ENCODE data around the gene GLDN. TPM values are rescaled to one million over a fixed set of nuclear protein-coding genes. Genes with fewer than 3 reads are reported as not detected.

GLDN gene
- total RNA-seq, 1 experiment from 2014 or later, result 1.3 TPM

DNA sequence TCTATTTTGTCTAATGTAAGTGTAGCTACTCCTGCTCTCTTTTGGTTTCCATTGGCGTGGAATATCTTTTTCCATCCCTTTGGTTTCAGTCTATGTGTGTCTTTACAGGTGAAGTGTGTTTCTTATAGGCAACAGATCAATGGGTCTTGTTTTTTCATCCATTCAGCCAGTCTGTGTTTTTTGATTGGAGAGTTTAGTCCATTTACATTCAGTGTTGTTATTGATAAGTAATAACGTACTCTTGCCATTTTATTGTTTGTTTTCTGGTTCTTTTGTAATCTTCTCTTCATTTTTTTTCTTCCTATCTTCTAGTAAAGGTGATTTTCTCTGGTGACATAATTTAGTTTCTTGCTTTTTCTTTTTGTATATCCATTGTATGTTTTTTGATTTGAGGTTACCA, 97.1 kb downstream of the GLDN start:
- Mint-ChIP-seq H3K36me3 (ENCODE audit: insufficient read depth in 1 of 3, low read depth in 3 of 3) (no peaks in the 10 kb centered on the region), H3K27ac (no peak overlapping the region)
- no CpG with 5 or more reads among the region's 2 CpGs for WGBS (ENCODE audit: extremely low coverage, insufficient read length, low lambda C conversion rate)

More for the DNA sequence above, 97.1 kb downstream of the GLDN start:
- Histone ChIP-seq H3K4me2 (ENCODE audit: insufficient read depth, insufficient read length, low read length) (no peak overlapping the region), H2AK5ac (ENCODE audit: insufficient read length, low read length) (no peak overlapping the region), H2AFZ (ENCODE audit: low read length) (no peak overlapping the region), H4K91ac (ENCODE audit: insufficient read length, low read depth, low read length) (no peak overlapping the region), H3K23ac (ENCODE audit: insufficient read length, low read depth, low read length) (no peak overlapping the region), H2BK15ac (ENCODE audit: low read depth, low read length) (no peak overlapping the region), H3K9me3 (ENCODE audit: control insufficient read depth, low read depth, low read length) (no peaks in the 10 kb centered on the region), H4K20me1 (ENCODE audit: control insufficient read depth, insufficient read depth, insufficient read length) (no peaks in the 10 kb centered on the region), H3T11ph (ENCODE audit: low read length) (no peak overlapping the region), H3K9ac (ENCODE audit: extremely low read depth, insufficient read length, low read length) (no peak overlapping the region), H3K14ac (ENCODE audit: insufficient read depth, low read length) (no peak overlapping the region), H2BK20ac (ENCODE audit: low read depth, low read length, poor library complexity, severe bottlenecking) (no peak overlapping the region), H4K8ac (replicated peaks; ENCODE audit: insufficient read length, low read depth, low read length) (no peak overlapping the region), H3K27me3 (ENCODE audit: insufficient read depth, low read length) (no peaks in the 10 kb centered on the region), H3K56ac (ENCODE audit: insufficient read length, low read depth, low read length) (no peak overlapping the region), H3K79me1 (ENCODE audit: insufficient read depth, low read depth, low read length, poor library complexity, severe bottlenecking) (no peaks in the 10 kb centered on the region), H2BK120ac (ENCODE audit: low read depth, low read length, poor library complexity, severe bottlenecking) (no peak overlapping the region), H3K4me1 (ENCODE audit: insufficient read depth, low read length) (no peaks in the 10 kb centered on the region), H3K4ac (ENCODE audit: low read depth, low read length) (no peak overlapping the region), H2BK5ac (ENCODE audit: insufficient read length, low read length) (no peak overlapping the region), H3K79me2 (ENCODE audit: insufficient read depth, low read length) (no peaks in the 10 kb centered on the region), H3K18ac (ENCODE audit: insufficient read length, low read depth, low read length) (no peak overlapping the region), H3K27ac (ENCODE audit: insufficient read length, low read depth, low read length) (no peak overlapping the region), H3K23me2 (ENCODE audit: insufficient read length, low read depth, low read length, poor library complexity, severe bottlenecking) (no peaks in the 10 kb centered on the region), H4K5ac (ENCODE audit: insufficient read length, low read depth, low read length) (no peak overlapping the region), H2BK12ac (ENCODE audit: insufficient read length, low read depth, low read length) (no peak overlapping the region)
- Mint-ChIP-seq H3K4me1 (no peaks in the 10 kb centered on the region), H3K4me3 (no peak overlapping the region), H3K27me3 (ENCODE audit: low read depth) (no peaks in the 10 kb centered on the region; the same call in 1 of the 2 replicates), H3K9me3 (peaks cover 8 to 9% of the 10 kb centered on the region in 2 experiments; a peak in 4 of 5 replicates)
- TF ChIP-seq, protein P1, sequence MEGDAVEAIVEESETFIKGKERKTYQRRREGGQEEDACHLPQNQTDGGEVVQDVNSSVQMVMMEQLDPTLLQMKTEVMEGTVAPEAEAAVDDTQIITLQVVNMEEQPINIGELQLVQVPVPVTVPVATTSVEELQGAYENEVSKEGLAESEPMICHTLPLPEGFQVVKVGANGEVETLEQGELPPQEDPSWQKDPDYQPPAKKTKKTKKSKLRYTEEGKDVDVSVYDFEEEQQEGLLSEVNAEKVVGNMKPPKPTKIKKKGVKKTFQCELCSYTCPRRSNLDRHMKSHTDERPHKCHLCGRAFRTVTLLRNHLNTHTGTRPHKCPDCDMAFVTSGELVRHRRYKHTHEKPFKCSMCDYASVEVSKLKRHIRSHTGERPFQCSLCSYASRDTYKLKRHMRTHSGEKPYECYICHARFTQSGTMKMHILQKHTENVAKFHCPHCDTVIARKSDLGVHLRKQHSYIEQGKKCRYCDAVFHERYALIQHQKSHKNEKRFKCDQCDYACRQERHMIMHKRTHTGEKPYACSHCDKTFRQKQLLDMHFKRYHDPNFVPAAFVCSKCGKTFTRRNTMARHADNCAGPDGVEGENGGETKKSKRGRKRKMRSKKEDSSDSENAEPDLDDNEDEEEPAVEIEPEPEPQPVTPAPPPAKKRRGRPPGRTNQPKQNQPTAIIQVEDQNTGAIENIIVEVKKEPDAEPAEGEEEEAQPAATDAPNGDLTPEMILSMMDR (conservative IDR thresholded peaks at IDR 0.05), result no peak
- no peak for DNase-seq
